ENCODE data around the gene DNASE1L1. TPM values are rescaled to one million over a fixed set of nuclear protein-coding genes. Genes with fewer than 3 reads are reported as not detected.

The DNASE1L1 gene
- total and polyA plus RNA-seq, 2 of the 13 experiments (the other 11 are each of a cell fraction or from before 2014, with no cell fraction given): 4.7 to 12.3 TPM

DNA sequence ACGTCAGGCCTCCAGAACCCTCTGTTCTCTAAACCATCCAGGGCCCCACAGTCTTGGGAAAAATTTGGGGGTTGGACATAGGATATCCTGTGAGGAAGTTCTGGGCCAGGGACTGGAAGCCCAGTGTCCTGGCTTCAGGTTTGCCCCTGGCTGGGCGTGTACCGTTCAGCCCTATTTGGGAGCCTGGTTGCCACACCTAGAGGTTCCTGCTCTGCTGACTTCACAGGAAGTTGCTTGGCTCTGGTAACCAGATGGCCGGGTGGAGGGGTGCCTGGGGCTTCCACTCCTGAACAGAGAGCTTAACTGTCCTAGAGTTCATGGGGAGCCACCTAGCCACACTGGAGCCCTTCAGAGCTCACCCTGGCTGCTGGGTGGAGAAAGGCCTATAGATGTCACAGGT lies 3.4 kb upstream of the DNASE1L1 start:
- Histone ChIP-seq H3K27me3 (ENCODE audit: control insufficient read depth in 1 of 2, insufficient read depth in 2 of 2, low read length in 2 of 2) (no peaks in the 10 kb centered on the region), H3K4me3 (replicated peaks in 1 of 3; ENCODE audit: insufficient read depth in 1 of 3, low read depth in 2 of 3, low read length in 3 of 3) (peak overlapping the region; percentile 57 to 73 (median 72); a peak in 5 of 6 replicates), H2AFZ (ENCODE audit: low read length) (no peak overlapping the region), H3K9me3 (ENCODE audit: low read length) (no peaks in the 10 kb centered on the region), H3K4me2 (ENCODE audit: low read depth, low read length) (peak overlapping the region; percentile 71), H3K4me1 (ENCODE audit: insufficient read depth, low read length) (peaks cover 25% of the 10 kb centered on the region), H3K79me2 (ENCODE audit: insufficient read depth, low read length) (no peaks in the 10 kb centered on the region), H3K9ac (ENCODE audit: insufficient read depth, low read depth, low read length) (no peak overlapping the region), H4K20me1 (ENCODE audit: insufficient read depth, low read length) (no peaks in the 10 kb centered on the region), H3K36me3 (replicated peaks in 1 of 2; ENCODE audit: control insufficient read depth in 1 of 2, insufficient read depth in 2 of 2, low read length in 2 of 2) (0 out of 5 replicates have a peak, but pooled peaks cover 0 to 4% of the 10 kb centered on the region in 2 experiments), H3K27ac (ENCODE audit: extremely low read length, insufficient read depth, low read length) (no peak overlapping the region)
- no CpG with 5 or more reads among the region's 4 CpGs for WGBS (ENCODE audit: low lambda C conversion rate)
- no peak for FAIRE-seq
- in situ Hi-C loops (cut with HindIII; ENCODE audit: extremely low pct_ligation_motif_present, low pct_unique_long_range_greater_than_20kb) (loop anchor here (25.0 kb wide), 1 partner anchor 125 kb away; the partner anchor contains the start of genes G6PD and IKBKG), intact Hi-C loops (cut with micrococcal nuclease; ENCODE audit: unreplicated experiment) (no loop called here)
- CTCF ChIA-PET (ENCODE audit: low intra/inter-chr PET ratio, low total read pairs): no interaction called here
- TF ChIP-seq ISL2 (CRISPR knock-in tag; IDR thresholded peaks at IDR 0.05): no peak
- no peak for TF ChIP-seq KDM1A (CRISPR knock-in tag; IDR thresholded peaks at IDR 0.05)
- TF ChIP-seq, protein P1, sequence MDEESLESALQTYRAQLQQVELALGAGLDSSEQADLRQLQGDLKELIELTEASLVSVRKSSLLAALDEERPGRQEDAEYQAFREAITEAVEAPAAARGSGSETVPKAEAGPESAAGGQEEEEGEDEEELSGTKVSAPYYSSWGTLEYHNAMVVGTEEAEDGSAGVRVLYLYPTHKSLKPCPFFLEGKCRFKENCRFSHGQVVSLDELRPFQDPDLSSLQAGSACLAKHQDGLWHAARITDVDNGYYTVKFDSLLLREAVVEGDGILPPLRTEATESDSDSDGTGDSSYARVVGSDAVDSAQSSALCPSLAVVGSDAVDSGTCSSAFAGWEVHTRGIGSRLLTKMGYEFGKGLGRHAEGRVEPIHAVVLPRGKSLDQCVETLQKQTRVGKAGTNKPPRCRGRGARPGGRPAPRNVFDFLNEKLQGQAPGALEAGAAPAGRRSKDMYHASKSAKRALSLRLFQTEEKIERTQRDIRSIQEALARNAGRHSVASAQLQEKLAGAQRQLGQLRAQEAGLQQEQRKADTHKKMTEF (CRISPR knock-in tag; IDR thresholded peaks at IDR 0.05): no peak
- TF ChIP-seq, protein P2, sequence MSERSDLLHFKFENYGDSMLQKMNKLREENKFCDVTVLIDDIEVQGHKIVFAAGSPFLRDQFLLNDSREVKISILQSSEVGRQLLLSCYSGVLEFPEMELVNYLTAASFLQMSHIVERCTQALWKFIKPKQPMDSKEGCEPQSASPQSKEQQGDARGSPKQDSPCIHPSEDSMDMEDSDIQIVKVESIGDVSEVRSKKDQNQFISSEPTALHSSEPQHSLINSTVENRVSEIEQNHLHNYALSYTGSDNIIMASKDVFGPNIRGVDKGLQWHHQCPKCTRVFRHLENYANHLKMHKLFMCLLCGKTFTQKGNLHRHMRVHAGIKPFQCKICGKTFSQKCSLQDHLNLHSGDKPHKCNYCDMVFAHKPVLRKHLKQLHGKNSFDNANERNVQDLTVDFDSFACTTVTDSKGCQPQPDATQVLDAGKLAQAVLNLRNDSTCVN (CRISPR knock-in tag; IDR thresholded peaks at IDR 0.05; ENCODE audit: borderline replicate concordance): no peak
- TF ChIP-seq FOXJ3 (CRISPR knock-in tag; IDR thresholded peaks at IDR 0.05; ENCODE audit: borderline replicate concordance): no peak
- TF ChIP-seq, protein P3, sequence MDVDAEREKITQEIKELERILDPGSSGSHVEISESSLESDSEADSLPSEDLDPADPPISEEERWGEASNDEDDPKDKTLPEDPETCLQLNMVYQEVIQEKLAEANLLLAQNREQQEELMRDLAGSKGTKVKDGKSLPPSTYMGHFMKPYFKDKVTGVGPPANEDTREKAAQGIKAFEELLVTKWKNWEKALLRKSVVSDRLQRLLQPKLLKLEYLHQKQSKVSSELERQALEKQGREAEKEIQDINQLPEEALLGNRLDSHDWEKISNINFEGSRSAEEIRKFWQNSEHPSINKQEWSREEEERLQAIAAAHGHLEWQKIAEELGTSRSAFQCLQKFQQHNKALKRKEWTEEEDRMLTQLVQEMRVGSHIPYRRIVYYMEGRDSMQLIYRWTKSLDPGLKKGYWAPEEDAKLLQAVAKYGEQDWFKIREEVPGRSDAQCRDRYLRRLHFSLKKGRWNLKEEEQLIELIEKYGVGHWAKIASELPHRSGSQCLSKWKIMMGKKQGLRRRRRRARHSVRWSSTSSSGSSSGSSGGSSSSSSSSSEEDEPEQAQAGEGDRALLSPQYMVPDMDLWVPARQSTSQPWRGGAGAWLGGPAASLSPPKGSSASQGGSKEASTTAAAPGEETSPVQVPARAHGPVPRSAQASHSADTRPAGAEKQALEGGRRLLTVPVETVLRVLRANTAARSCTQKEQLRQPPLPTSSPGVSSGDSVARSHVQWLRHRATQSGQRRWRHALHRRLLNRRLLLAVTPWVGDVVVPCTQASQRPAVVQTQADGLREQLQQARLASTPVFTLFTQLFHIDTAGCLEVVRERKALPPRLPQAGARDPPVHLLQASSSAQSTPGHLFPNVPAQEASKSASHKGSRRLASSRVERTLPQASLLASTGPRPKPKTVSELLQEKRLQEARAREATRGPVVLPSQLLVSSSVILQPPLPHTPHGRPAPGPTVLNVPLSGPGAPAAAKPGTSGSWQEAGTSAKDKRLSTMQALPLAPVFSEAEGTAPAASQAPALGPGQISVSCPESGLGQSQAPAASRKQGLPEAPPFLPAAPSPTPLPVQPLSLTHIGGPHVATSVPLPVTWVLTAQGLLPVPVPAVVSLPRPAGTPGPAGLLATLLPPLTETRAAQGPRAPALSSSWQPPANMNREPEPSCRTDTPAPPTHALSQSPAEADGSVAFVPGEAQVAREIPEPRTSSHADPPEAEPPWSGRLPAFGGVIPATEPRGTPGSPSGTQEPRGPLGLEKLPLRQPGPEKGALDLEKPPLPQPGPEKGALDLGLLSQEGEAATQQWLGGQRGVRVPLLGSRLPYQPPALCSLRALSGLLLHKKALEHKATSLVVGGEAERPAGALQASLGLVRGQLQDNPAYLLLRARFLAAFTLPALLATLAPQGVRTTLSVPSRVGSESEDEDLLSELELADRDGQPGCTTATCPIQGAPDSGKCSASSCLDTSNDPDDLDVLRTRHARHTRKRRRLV (CRISPR knock-in tag; IDR thresholded peaks at IDR 0.05): no peak
- no peak for TF ChIP-seq ZNF775 (CRISPR knock-in tag; IDR thresholded peaks at IDR 0.05; ENCODE audit: borderline replicate concordance)
- no peak for TF ChIP-seq GPN1 (CRISPR knock-in tag; IDR thresholded peaks at IDR 0.05; ENCODE audit: borderline replicate concordance)
- no peak for TF ChIP-seq ZBTB8A (CRISPR knock-in tag; IDR thresholded peaks at IDR 0.05; ENCODE audit: borderline replicate concordance, low read depth)
- TF ChIP-seq REPIN1 (CRISPR knock-in tag; IDR thresholded peaks at IDR 0.05; ENCODE audit: borderline replicate concordance, low read depth): no peak
- TF ChIP-seq, protein P4, sequence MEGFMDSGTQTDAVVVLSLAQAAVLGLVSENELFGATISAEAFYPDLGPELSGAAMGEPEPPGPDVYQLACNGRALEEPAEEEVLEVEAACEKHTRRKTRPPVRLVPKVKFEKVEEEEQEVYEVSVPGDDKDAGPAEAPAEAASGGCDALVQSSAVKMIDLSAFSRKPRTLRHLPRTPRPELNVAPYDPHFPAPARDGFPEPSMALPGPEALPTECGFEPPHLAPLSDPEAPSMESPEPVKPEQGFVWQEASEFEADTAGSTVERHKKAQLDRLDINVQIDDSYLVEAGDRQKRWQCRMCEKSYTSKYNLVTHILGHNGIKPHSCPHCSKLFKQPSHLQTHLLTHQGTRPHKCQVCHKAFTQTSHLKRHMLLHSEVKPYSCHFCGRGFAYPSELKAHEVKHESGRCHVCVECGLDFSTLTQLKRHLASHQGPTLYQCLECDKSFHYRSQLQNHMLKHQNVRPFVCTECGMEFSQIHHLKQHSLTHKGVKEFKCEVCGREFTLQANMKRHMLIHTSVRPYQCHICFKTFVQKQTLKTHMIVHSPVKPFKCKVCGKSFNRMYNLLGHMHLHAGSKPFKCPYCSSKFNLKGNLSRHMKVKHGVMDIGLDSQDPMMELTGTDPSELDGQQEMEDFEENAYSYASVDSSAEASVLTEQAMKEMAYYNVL (CRISPR knock-in tag; IDR thresholded peaks at IDR 0.05; ENCODE audit: borderline replicate concordance): no peak
- TF ChIP-seq SATB2 (CRISPR knock-in tag; IDR thresholded peaks at IDR 0.05): no peak
- no peak for TF ChIP-seq BRD4 (CRISPR knock-in tag; IDR thresholded peaks at IDR 0.05)
- no peak for TF ChIP-seq ZNF629 (CRISPR knock-in tag; conservative IDR thresholded peaks at IDR 0.05)
- no peak for TF ChIP-seq ZNF549 (CRISPR knock-in tag; IDR thresholded peaks at IDR 0.05)
- POLR2A ChIA-PET: interaction anchor here (0.9 to 4.9 kb wide), 6 partner anchors 12 to 104 kb away, joined by 4 to 75 read pairs (median 7); partner anchors contain the start of genes ATP6AP1, FAM3A, RPL10 and SLC10A3
- BruUV-seq (replicated peaks): no TSS peak
- no peak for DNase-seq (ENCODE audit: low spot score)
- no peak for ATAC-seq

All from HepG2 (cell line).